Measurements from ENCODE around the gene LRRC14B.

Gene LRRC14B

DNA sequence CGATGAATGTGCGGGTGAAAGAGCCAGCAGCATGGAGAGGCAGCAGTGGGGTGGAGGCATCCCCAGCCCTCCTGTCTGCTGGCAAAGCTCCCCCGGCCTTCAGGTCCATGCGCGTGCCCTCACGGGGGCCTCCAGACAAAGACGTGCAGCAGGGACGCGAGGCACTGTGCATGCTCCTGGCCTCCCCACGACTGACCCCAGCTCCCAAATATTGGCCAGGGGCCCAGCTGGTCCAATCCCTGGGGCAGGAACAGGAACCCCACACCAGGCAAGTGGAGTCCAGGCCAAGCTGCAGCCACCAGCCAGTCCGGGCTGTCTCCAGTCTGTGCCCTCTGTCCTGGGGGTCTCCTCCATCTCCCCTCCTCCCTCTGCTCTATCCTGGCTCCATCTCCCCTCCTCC is 33.5 kb upstream of the LRRC14B start:
- H3K36me3 ChIP-seq (ENCODE audit: control insufficient read depth in 1 of 2, insufficient read depth in 2 of 2, low read length in 2 of 2), result peaks cover 83 to 90% of the 10 kb centered on the region in 2 experiments
- H3K4me2 ChIP-seq (ENCODE audit: low read length), result no peak overlapping the region
- no peak overlapping the region for H3K4me3 ChIP-seq (ENCODE audit: low read depth, low read length)
- no peaks in the 10 kb centered on the region for H3K9me3 ChIP-seq (ENCODE audit: insufficient read depth, low read depth, low read length)
- H3K27ac ChIP-seq (ENCODE audit: low read depth, low read length), result no peak overlapping the region
- no CpG with 5 or more reads among the region's 11 CpGs for WGBS (ENCODE audit: extremely low coverage, insufficient coverage, insufficient read length)
- no peaks in the 10 kb centered on the region for H3K79me1 ChIP-seq (ENCODE audit: low read length)
- no peaks in the 10 kb centered on the region for H3K79me2 ChIP-seq (ENCODE audit: control insufficient read depth, insufficient read depth, low read length, poor library complexity)
- H4K91ac ChIP-seq (ENCODE audit: low read depth, low read length), result no peak overlapping the region
- no peaks in the 10 kb centered on the region for H3K27me3 ChIP-seq (ENCODE audit: insufficient read depth, low read length)
- no peak overlapping the region for H2AK5ac ChIP-seq (ENCODE audit: low read length)
- H2BK12ac ChIP-seq (ENCODE audit: low read length), result no peak overlapping the region
- H3K18ac ChIP-seq (ENCODE audit: low read length), result no peak overlapping the region
- H3K9ac ChIP-seq (ENCODE audit: low read length), result no peak overlapping the region
- no peak overlapping the region for H2BK120ac ChIP-seq (ENCODE audit: insufficient read depth, low read length, poor library complexity)
- H4K12ac ChIP-seq (ENCODE audit: low read depth, low read length), result no peak overlapping the region
- no peak overlapping the region for H2BK5ac ChIP-seq (ENCODE audit: low read depth, low read length, poor library complexity)
- no peak overlapping the region for H3K14ac ChIP-seq (ENCODE audit: low read length)
- H3K4me1 ChIP-seq (ENCODE audit: control insufficient read depth in 1 of 2, insufficient read depth in 2 of 2, low read length in 2 of 2), result no peaks in the 10 kb centered on the region
- H2AFZ ChIP-seq (ENCODE audit: insufficient read depth, low read length, poor library complexity), result no peak overlapping the region
- no peak for DNase-seq
- H4K8ac ChIP-seq (ENCODE audit: low read depth, low read length), result no peak overlapping the region
- H3K4ac ChIP-seq (ENCODE audit: low read depth, low read length), result no peak overlapping the region
- H3K23ac ChIP-seq (ENCODE audit: low read length), result no peak overlapping the region

DNA sequence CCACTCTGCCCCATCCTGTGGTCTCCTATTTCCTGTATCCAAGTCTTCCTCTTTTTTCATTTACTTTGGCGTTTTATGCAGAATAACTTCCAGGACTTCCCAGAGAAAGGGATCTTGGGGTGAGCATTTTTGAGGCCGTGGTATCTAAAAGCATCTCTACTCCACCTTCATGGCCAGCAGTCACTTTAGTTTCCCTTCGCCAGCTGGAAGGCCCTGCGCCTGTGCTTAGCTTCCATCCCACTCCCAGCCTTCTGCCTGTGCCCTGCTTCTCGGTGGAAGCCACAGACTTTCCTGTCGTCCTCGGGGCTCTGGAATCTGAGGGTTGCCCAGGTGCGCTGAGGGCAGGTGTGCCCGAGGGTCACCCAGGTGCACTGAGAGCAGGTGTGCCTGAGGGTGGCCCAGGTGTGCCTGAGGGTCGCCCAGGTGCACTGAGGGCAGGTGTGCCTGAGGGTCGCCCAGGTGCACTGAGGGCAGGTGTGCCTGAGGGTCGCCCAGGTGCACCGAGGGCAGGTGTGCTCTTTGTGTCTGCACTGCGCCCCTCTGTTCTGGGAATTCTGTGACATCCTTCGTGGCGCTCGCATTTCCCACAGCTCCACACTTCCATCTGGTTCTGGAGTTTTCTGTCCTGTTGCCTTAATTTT is 32.4 kb upstream of the LRRC14B start:
- Histone ChIP-seq H3K9me3 (ENCODE audit: insufficient read depth, low read depth, low read length) (no peaks in the 10 kb centered on the region), H3K79me1 (ENCODE audit: low read length) (no peaks in the 10 kb centered on the region), H2BK12ac (ENCODE audit: low read length) (no peak overlapping the region), H4K12ac (ENCODE audit: low read depth, low read length) (no peak overlapping the region), H3K4me2 (ENCODE audit: low read length) (no peak overlapping the region), H2BK120ac (ENCODE audit: insufficient read depth, low read length, poor library complexity) (no peak overlapping the region), H2BK5ac (ENCODE audit: low read depth, low read length, poor library complexity) (no peak overlapping the region), H3K36me3 (ENCODE audit: control insufficient read depth in 1 of 2, insufficient read depth in 2 of 2, low read length in 2 of 2) (peaks cover 84 to 92% of the 10 kb centered on the region in 2 experiments), H3K27ac (ENCODE audit: low read depth, low read length) (no peak overlapping the region), H3K4ac (ENCODE audit: low read depth, low read length) (no peak overlapping the region), H3K23ac (ENCODE audit: low read length) (no peak overlapping the region), H3K9ac (ENCODE audit: low read length) (no peak overlapping the region), H3K18ac (ENCODE audit: low read length) (no peak overlapping the region), H2AK5ac (ENCODE audit: low read length) (no peak overlapping the region), H4K8ac (ENCODE audit: low read depth, low read length) (no peak overlapping the region), H3K14ac (ENCODE audit: low read length) (no peak overlapping the region), H3K4me3 (ENCODE audit: low read depth, low read length) (no peak overlapping the region), H3K4me1 (ENCODE audit: control insufficient read depth in 1 of 2, insufficient read depth in 2 of 2, low read length in 2 of 2) (no peaks in the 10 kb centered on the region), H2AFZ (ENCODE audit: insufficient read depth, low read length, poor library complexity) (no peak overlapping the region), H3K79me2 (ENCODE audit: control insufficient read depth, insufficient read depth, low read length, poor library complexity) (no peaks in the 10 kb centered on the region), H3K27me3 (ENCODE audit: insufficient read depth, low read length) (no peaks in the 10 kb centered on the region), H4K91ac (ENCODE audit: low read depth, low read length) (no peak overlapping the region)
- WGBS (ENCODE audit: extremely low coverage, insufficient coverage, insufficient read length), result no CpG with 5 or more reads among the region's 17 CpGs
- DNase-seq, result no peak

DNA sequence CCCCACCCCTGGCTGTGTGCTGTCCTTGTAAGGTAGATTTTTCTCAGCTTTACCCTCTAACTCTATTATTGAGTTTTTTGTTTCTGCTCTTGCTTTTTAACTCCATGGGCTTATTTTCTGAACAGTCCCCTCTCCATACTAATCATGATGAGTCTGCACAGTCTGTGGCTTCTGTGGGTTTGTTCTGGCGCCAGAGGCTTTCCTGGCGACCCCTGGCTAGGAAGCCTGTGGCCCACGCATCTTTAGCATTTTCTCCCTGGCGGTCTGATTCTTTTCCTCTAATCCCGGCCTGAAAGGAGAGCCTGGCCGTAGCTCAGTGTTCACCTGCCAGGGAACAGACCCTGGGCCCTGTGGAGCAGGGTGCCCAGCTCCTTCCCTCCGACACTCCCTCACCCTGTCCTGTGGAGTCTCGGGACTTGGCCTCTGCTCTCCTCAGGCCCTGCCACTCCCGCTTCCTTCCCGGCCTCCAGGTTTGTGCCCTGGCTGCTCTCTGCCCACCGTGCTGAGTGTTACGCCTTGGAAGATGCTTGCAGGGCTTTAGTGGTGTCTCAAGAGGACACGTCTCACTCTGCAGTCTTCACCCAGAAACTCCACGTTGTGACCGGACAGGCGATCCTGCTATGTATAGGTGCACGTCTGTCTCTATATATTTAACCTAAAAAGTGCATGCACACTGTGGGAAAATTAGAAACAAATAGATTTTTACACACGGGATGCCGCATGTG is 31.7 kb upstream of the LRRC14B start:
- no CpG with 5 or more reads among the region's 19 CpGs for WGBS (ENCODE audit: extremely low coverage, insufficient coverage, insufficient read length)
- H2AFZ ChIP-seq (ENCODE audit: insufficient read depth, low read length, poor library complexity), result no peak overlapping the region
- no peak overlapping the region for H3K14ac ChIP-seq (ENCODE audit: low read length)
- no peak overlapping the region for H3K23ac ChIP-seq (ENCODE audit: low read length)
- H2AK5ac ChIP-seq (ENCODE audit: low read length), result no peak overlapping the region
- peaks cover 85 to 92% of the 10 kb centered on the region in 2 experiments for H3K36me3 ChIP-seq (ENCODE audit: control insufficient read depth in 1 of 2, insufficient read depth in 2 of 2, low read length in 2 of 2)
- H3K79me1 ChIP-seq (ENCODE audit: low read length), result no peaks in the 10 kb centered on the region
- no peaks in the 10 kb centered on the region for H3K9me3 ChIP-seq (ENCODE audit: insufficient read depth, low read depth, low read length)
- H4K8ac ChIP-seq (ENCODE audit: low read depth, low read length), result no peak overlapping the region
- H3K18ac ChIP-seq (ENCODE audit: low read length), result no peak overlapping the region
- no peaks in the 10 kb centered on the region for H3K4me1 ChIP-seq (ENCODE audit: control insufficient read depth in 1 of 2, insufficient read depth in 2 of 2, low read length in 2 of 2)
- no peak overlapping the region for H3K4ac ChIP-seq (ENCODE audit: low read depth, low read length)
- no peak overlapping the region for H2BK12ac ChIP-seq (ENCODE audit: low read length)
- H3K9ac ChIP-seq (ENCODE audit: low read length), result no peak overlapping the region
- H3K27ac ChIP-seq (ENCODE audit: low read depth, low read length), result no peak overlapping the region
- H2BK120ac ChIP-seq (ENCODE audit: insufficient read depth, low read length, poor library complexity), result no peak overlapping the region
- no peak overlapping the region for H3K4me3 ChIP-seq (ENCODE audit: low read depth, low read length)
- no peaks in the 10 kb centered on the region for H3K79me2 ChIP-seq (ENCODE audit: control insufficient read depth, insufficient read depth, low read length, poor library complexity)
- H4K12ac ChIP-seq (ENCODE audit: low read depth, low read length), result no peak overlapping the region
- H4K91ac ChIP-seq (ENCODE audit: low read depth, low read length), result no peak overlapping the region
- DNase-seq, result no peak
- H2BK5ac ChIP-seq (ENCODE audit: low read depth, low read length, poor library complexity), result no peak overlapping the region
- H3K27me3 ChIP-seq (ENCODE audit: insufficient read depth, low read length), result no peaks in the 10 kb centered on the region
- H3K4me2 ChIP-seq (ENCODE audit: low read length), result no peak overlapping the region

DNA sequence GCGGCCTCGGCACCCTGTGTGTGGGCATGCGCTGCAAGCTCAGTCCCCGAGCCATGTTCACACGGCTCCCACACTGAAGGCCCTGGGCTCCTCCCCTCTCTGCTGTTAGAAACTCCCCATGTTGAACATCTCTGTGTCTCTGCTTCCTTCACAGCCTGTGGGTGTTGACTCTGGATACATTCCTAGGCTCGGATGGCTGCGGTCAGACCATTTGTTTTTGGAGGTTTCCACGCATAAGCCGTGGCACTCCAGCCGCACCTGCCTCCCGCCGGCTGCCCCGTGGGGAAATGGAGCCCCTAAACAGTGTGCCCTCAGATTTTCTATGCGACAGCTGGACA is 31.2 kb upstream of the LRRC14B start:
- H3K36me3 ChIP-seq (ENCODE audit: control insufficient read depth in 1 of 2, insufficient read depth in 2 of 2, low read length in 2 of 2), result peaks cover 81 to 87% of the 10 kb centered on the region in 2 experiments
- H3K9me3 ChIP-seq (ENCODE audit: insufficient read depth, low read depth, low read length), result no peaks in the 10 kb centered on the region
- no peak overlapping the region for H2BK12ac ChIP-seq (ENCODE audit: low read length)
- H3K4ac ChIP-seq (ENCODE audit: low read depth, low read length), result no peak overlapping the region
- no peak overlapping the region for H4K8ac ChIP-seq (ENCODE audit: low read depth, low read length)
- H3K9ac ChIP-seq (ENCODE audit: low read length), result no peak overlapping the region
- no peak overlapping the region for H4K91ac ChIP-seq (ENCODE audit: low read depth, low read length)
- H4K12ac ChIP-seq (ENCODE audit: low read depth, low read length), result no peak overlapping the region
- WGBS (ENCODE audit: extremely low coverage, insufficient coverage, insufficient read length), result no CpG with 5 or more reads among the region's 14 CpGs
- H2BK120ac ChIP-seq (ENCODE audit: insufficient read depth, low read length, poor library complexity), result no peak overlapping the region
- no peak overlapping the region for H3K4me2 ChIP-seq (ENCODE audit: low read length)
- H3K18ac ChIP-seq (ENCODE audit: low read length), result no peak overlapping the region
- no peaks in the 10 kb centered on the region for H3K4me1 ChIP-seq (ENCODE audit: control insufficient read depth in 1 of 2, insufficient read depth in 2 of 2, low read length in 2 of 2)
- DNase-seq, result no peak
- H2AK5ac ChIP-seq (ENCODE audit: low read length), result no peak overlapping the region
- no peak overlapping the region for H2AFZ ChIP-seq (ENCODE audit: insufficient read depth, low read length, poor library complexity)
- H3K27me3 ChIP-seq (ENCODE audit: insufficient read depth, low read length), result no peaks in the 10 kb centered on the region
- H3K27ac ChIP-seq (ENCODE audit: low read depth, low read length), result no peak overlapping the region
- H3K23ac ChIP-seq (ENCODE audit: low read length), result no peak overlapping the region
- no peaks in the 10 kb centered on the region for H3K79me2 ChIP-seq (ENCODE audit: control insufficient read depth, insufficient read depth, low read length, poor library complexity)
- H3K4me3 ChIP-seq (ENCODE audit: low read depth, low read length), result no peak overlapping the region
- H2BK5ac ChIP-seq (ENCODE audit: low read depth, low read length, poor library complexity), result no peak overlapping the region
- H3K79me1 ChIP-seq (ENCODE audit: low read length), result no peaks in the 10 kb centered on the region
- no peak overlapping the region for H3K14ac ChIP-seq (ENCODE audit: low read length)

Measured in trophoblast cell (in vitro differentiated cells and primary cell).